GM12875 (cell line): ENCODE data around the gene EPX.

Source experiments
- H3K4me3 ChIP-seq: one replicate; pipeline ENCODE4 v1.5.1; 2011; ENCODE audit warnings: low read depth, low read length, control low read depth
- TF ChIP-seq, protein P1 (sequence below): IDR thresholded peaks from 2 replicates; pipeline ENCODE4 v1.5.1; 2011; ENCODE audit warnings: low read depth, mild to moderate bottlenecking, control low read depth, inconsistent platforms, low read length, moderate library complexity, borderline replicate concordance; ENCODE audit not compliant: insufficient read depth

EPX gene

DNA sequence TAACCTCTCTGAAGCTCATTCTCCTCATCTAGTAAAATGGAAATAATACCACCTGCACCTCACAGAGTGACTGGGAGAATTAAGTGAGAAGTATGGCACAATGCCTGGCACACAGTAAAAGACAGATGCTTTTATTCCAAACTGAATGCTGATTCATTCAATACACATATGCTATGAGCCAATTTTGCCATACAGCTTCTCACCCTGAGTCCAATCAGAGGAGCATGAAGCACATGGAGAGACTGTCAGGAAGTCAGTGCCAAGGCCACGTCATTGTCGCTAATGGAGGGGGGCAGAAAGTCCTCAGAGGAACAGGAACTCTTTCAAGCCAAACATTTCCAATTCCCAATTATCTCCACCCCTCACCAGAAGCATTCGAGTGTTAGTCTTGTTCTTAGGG, 14.9 kb downstream of the EPX start:
- no peak overlapping the region for H3K4me3 ChIP-seq
- TF ChIP-seq, protein P1, sequence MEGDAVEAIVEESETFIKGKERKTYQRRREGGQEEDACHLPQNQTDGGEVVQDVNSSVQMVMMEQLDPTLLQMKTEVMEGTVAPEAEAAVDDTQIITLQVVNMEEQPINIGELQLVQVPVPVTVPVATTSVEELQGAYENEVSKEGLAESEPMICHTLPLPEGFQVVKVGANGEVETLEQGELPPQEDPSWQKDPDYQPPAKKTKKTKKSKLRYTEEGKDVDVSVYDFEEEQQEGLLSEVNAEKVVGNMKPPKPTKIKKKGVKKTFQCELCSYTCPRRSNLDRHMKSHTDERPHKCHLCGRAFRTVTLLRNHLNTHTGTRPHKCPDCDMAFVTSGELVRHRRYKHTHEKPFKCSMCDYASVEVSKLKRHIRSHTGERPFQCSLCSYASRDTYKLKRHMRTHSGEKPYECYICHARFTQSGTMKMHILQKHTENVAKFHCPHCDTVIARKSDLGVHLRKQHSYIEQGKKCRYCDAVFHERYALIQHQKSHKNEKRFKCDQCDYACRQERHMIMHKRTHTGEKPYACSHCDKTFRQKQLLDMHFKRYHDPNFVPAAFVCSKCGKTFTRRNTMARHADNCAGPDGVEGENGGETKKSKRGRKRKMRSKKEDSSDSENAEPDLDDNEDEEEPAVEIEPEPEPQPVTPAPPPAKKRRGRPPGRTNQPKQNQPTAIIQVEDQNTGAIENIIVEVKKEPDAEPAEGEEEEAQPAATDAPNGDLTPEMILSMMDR = no peak

DNA sequence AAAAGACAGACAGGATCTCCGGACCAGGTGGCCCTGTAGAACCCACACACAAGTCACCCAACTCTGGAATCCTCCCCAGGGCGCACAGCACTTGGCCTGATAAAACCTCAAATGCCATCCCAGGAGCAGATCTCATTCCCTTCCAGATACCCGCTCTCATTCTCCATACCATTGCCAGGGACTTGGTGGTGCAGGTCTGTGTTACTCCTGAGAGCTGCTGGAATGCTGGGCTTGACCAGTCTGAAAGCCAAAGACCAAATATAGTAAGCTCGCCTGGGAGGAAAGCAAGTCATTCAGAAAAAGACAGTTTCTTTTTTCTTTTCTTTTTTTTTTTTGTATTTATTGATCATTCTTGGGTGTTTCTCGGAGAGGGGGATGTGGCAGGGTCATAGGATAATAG, 15.8 kb downstream of the EPX start:
- H3K4me3 ChIP-seq = no peak overlapping the region
- TF ChIP-seq, protein P1 = no peak

DNA sequence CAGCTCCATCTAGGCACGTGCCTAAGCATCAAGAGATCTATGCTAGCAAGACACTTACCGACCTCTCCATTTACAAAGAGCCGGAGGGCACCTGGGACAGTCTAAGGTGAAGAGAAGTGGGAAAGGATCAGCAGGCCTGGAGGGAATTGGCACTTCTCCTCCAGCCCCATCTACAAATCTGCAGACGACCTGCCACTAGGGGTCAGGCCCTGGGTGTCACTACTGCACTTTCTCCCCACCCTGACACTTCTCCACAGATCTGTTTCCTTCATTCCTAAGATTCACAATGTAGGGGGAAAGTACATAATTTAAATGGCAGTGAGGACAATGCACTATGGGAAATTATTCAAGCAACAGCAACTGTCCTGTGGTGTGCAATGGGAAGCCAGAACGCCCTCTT, 18.4 kb downstream of the EPX start:
- H3K4me3 ChIP-seq = no peak overlapping the region
- TF ChIP-seq, protein P1 = peak; percentile 39; the same call in 1 of the 2 replicates

GRCh38 chr17:58215685-58216084, 23.2 kb downstream of the EPX start:
- no peak overlapping the region for H3K4me3 ChIP-seq
- TF ChIP-seq, protein P1 = no peak

- H3K4me3 ChIP-seq = no peak overlapping the region
- TF ChIP-seq, protein P1 = no peak
Observed at GRCh38 chr17:58217766-58218165, 25.2 kb downstream of the EPX start.

- TF ChIP-seq, protein P1 = peak; percentile 87
Observed at GRCh38 chr17:58219007-58219788, 26.7 kb downstream of the EPX start, which contains the start of gene MKS1. Gene MKS1 (minus strand): TSS chr17:58219255. CDS start chr17:58219230, 25 bp downstream.

GRCh38 chr17:58219789-58220183, 27.3 kb downstream of the EPX start:
- TF ChIP-seq, protein P1 = no peak
- no peak overlapping the region for H3K4me3 ChIP-seq

More at GRCh38 chr17:58219007-58219788, 26.7 kb downstream of the EPX start, which contains the start of gene MKS1:
- H3K4me3 ChIP-seq = peak within 1 kb of the TSS; percentile 67
